ENCODE measurements around the gene SIN3B.

SIN3B gene

DNA sequence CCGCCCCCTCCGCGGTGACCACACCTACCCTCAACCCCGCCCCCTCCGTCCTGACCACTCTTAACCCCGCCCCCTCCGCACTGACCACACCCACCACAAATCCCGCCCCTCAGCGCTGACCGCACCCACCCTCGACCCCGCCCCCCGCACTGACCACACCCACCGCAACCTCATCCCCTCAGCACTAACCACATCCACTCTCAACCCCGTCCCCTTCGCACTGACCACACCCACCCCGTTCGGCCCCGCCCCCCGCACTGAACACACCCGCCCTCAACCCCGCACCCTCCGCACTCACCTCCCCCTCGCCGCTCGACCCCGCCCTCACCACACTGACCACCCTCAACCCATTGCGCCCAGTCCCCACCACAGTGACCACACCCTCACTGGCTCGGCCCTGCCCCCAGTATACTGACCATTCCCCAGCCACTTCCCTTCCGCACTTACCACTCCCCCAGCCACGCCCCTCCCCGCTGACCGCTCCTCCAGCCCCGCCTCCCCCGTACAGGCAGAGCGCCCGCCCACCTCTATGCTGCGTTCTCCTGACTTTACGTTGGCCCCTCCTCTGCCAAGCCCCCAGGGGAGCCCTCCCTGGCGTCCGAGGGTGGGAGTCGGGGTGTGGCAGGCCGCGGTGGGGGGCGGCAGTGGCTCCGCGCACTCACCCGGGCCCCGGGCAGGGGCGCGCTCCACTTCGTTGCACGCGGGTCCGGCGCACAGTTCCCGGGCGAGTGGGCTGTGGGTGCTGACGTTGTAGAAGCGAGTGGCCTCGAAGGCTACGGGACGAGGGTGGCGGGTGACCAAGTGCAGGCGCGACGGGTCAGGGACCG, 68.0 kb downstream of the SIN3B start (continued):
- TF ChIP-seq INSM2 (tag by site-specific recombination; IDR thresholded peaks at IDR 0.05) (no peak), ZNF423 (tag by site-specific recombination; IDR thresholded peaks at IDR 0.05) (no peak), ZNF221 (tag by site-specific recombination; IDR thresholded peaks at IDR 0.05; ENCODE audit: borderline replicate concordance) (no peak), ZNF501 (tag by site-specific recombination; IDR thresholded peaks at IDR 0.05) (no peak), ZNF274 (IDR thresholded peaks at IDR 0.05; ENCODE audit: low read length) (no peak), ZNF274 (tag by site-specific recombination; IDR thresholded peaks at IDR 0.05; ENCODE audit: borderline replicate concordance) (no peak), ZNF335 (tag by site-specific recombination; conservative IDR thresholded peaks at IDR 0.05) (no peak; the same call in 1 of the 2 replicates), HOXA7 (CRISPR knock-in tag; IDR thresholded peaks at IDR 0.05; ENCODE audit: borderline replicate concordance) (no peak), ZNF398 (tag by site-specific recombination; IDR thresholded peaks at IDR 0.05) (0 out of 2 replicates have a peak, but pooled peaks have one; percentile 27), ZNF169 (tag by site-specific recombination; IDR thresholded peaks at IDR 0.05) (no peak), ZBTB10 (tag by site-specific recombination; IDR thresholded peaks at IDR 0.05) (no peak), ZNF175 (tag by site-specific recombination; IDR thresholded peaks at IDR 0.05) (no peak), ZNF23 (tag by site-specific recombination; IDR thresholded peaks at IDR 0.05; ENCODE audit: borderline replicate concordance) (no peak), KLF9 (tag by site-specific recombination; IDR thresholded peaks at IDR 0.05; ENCODE audit: low read depth) (peak; percentile 99), ZBTB7A (tag by site-specific recombination; IDR thresholded peaks at IDR 0.05; ENCODE audit: low read depth) (no peak), ZNF416 (tag by site-specific recombination; IDR thresholded peaks at IDR 0.05) (no peak), SALL2 (tag by site-specific recombination; IDR thresholded peaks at IDR 0.05; ENCODE audit: borderline replicate concordance) (no peak), PRDM10 (tag by site-specific recombination; IDR thresholded peaks at IDR 0.05) (no peak), ZNF596 (tag by site-specific recombination; IDR thresholded peaks at IDR 0.05) (no peak), ZNF121 (tag by site-specific recombination; IDR thresholded peaks at IDR 0.05) (no peak), YY1 (tag by site-specific recombination; IDR thresholded peaks at IDR 0.05) (no peak), ZNF777 (tag by site-specific recombination; IDR thresholded peaks at IDR 0.05; ENCODE audit: borderline replicate concordance) (no peak; the same call in 1 of the 2 replicates), ZNF792 (tag by site-specific recombination; IDR thresholded peaks at IDR 0.05) (no peak)
- TF ChIP-seq, protein P1, sequence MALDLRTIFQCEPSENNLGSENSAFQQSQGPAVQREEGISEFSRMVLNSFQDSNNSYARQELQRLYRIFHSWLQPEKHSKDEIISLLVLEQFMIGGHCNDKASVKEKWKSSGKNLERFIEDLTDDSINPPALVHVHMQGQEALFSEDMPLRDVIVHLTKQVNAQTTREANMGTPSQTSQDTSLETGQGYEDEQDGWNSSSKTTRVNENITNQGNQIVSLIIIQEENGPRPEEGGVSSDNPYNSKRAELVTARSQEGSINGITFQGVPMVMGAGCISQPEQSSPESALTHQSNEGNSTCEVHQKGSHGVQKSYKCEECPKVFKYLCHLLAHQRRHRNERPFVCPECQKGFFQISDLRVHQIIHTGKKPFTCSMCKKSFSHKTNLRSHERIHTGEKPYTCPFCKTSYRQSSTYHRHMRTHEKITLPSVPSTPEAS (tag by site-specific recombination; IDR thresholded peaks at IDR 0.05), result no peak
- TF ChIP-seq, protein P2, sequence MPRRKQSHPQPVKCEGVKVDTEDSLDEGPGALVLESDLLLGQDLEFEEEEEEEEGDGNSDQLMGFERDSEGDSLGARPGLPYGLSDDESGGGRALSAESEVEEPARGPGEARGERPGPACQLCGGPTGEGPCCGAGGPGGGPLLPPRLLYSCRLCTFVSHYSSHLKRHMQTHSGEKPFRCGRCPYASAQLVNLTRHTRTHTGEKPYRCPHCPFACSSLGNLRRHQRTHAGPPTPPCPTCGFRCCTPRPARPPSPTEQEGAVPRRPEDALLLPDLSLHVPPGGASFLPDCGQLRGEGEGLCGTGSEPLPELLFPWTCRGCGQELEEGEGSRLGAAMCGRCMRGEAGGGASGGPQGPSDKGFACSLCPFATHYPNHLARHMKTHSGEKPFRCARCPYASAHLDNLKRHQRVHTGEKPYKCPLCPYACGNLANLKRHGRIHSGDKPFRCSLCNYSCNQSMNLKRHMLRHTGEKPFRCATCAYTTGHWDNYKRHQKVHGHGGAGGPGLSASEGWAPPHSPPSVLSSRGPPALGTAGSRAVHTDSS (tag by site-specific recombination; IDR thresholded peaks at IDR 0.05), result no peak
